IMR-90 (cell line): ENCODE data around the gene ZNF485. TPM values are rescaled to one million over a fixed set of nuclear protein-coding genes. Genes with fewer than 3 reads are reported as not detected.

Experiments
- ATAC-seq: fragments of 200-7000 bp; cut with Tn5 transposase; 2 replicates; pipeline ENCODE4 v1.9.1; 2020; ENCODE audit warnings: low read depth, mild to moderate bottlenecking, moderate library complexity
- BruUV-seq: library from RNA; stranded (reverse); fragments of 400-500 nt; replicated peaks from 2 replicates; lab custom pipeline; 2021; lab: Mats Ljungman, UMichigan
- CTCF ChIA-PET: fragments of 300-600 bp; formaldehyde crosslinking; extraction: SDS; loops from one replicate; lab custom pipeline; 2021; ENCODE audit warnings: antibody characterized with exemption; lab: Yijun Ruan, JAX
- POLR2A ChIA-PET: fragments of 300-600 bp; sonication (Branson Sonifier 250); formaldehyde crosslinking; loops from one replicate; lab custom pipeline; 2022; ENCODE audit warnings: antibody characterized with exemption; ENCODE audit not compliant: unreplicated experiment; lab: Charles Lee
- DNase-seq: peaks from one replicate; pipeline ENCODE4 v3.0.0; 2013
- H2AFZ ChIP-seq: replicated peaks from 2 replicates; pipeline ENCODE3; 2013; ENCODE audit warnings: low read length, mild to moderate bottlenecking; ENCODE audit not compliant: poor library complexity
- H2AK5ac ChIP-seq: 2 replicates; pipeline ENCODE4 v1.6.1; 2013; ENCODE audit warnings: low read depth, low read length, inconsistent platforms
- H2AK9ac ChIP-seq: replicated peaks from 2 replicates; pipeline ENCODE3; 2013; ENCODE audit warnings: mild to moderate bottlenecking, low read depth, low read length, moderate library complexity; ENCODE audit not compliant: poor library complexity
- H2BK120ac ChIP-seq: 2 replicates; pipeline ENCODE4 v1.6.1; 2013; ENCODE audit warnings: low read depth, low read length, inconsistent platforms
- H2BK15ac ChIP-seq: 3 replicates; pipeline ENCODE4 v1.6.1; 2013; ENCODE audit warnings: low read depth, low read length, inconsistent platforms
- H2BK20ac ChIP-seq: 2 replicates; pipeline ENCODE4 v1.6.1; 2013; ENCODE audit warnings: low read depth, mild to moderate bottlenecking, inconsistent platforms, low read length, moderate library complexity
- H2BK5ac ChIP-seq: 2 replicates; pipeline ENCODE4 v1.6.1; 2013; ENCODE audit warnings: mild to moderate bottlenecking, low read depth, low read length, inconsistent platforms; ENCODE audit not compliant: poor library complexity, severe bottlenecking
- H3K14ac ChIP-seq: replicated peaks from 2 replicates; pipeline ENCODE4 v1.6.1; 2013; ENCODE audit warnings: low read depth, low read length, inconsistent platforms
- H3K18ac ChIP-seq: 2 replicates; pipeline ENCODE4 v1.6.1; 2013; ENCODE audit warnings: low read depth, low read length, control low read depth
- H3K23ac ChIP-seq: 2 replicates; pipeline ENCODE4 v1.6.1; 2013; ENCODE audit warnings: low read depth, low read length, inconsistent platforms
- H3K27ac ChIP-seq: 2 replicates; pipeline ENCODE4 v1.5.1; 2013; ENCODE audit warnings: mild to moderate bottlenecking, control low read depth, low read length; ENCODE audit not compliant: insufficient read depth
- H3K27me3 ChIP-seq: 2 replicates; pipeline ENCODE4 v1.6.1; 2013; ENCODE audit warnings: low read length; ENCODE audit not compliant: control insufficient read depth, insufficient read depth
- H3K36me3 ChIP-seq: 2 replicates; pipeline ENCODE4 v1.6.1; 2013; ENCODE audit warnings: low read length, mixed read lengths; ENCODE audit not compliant: control insufficient read depth, insufficient read depth
- H3K4ac ChIP-seq: 2 replicates; pipeline ENCODE4 v1.6.1; 2013; ENCODE audit warnings: low read depth, low read length, inconsistent platforms
- H3K4me1 ChIP-seq: 2 replicates; pipeline ENCODE4 v1.6.1; 2013; ENCODE audit warnings: low read length, mixed read lengths; ENCODE audit not compliant: control insufficient read depth, insufficient read depth
- H3K4me2 ChIP-seq: 2 replicates; pipeline ENCODE4 v1.6.1; 2013; ENCODE audit warnings: low read depth, mild to moderate bottlenecking, control low read depth, low read length, moderate library complexity
- H3K4me3 ChIP-seq: 2 replicates; pipeline ENCODE4 v1.5.1; 2013; ENCODE audit warnings: low read depth, mild to moderate bottlenecking, control low read depth, low read length, moderate library complexity; ENCODE audit not compliant: insufficient read depth
- H3K56ac ChIP-seq: 2 replicates; pipeline ENCODE4 v1.6.1; 2013; ENCODE audit warnings: low read length, inconsistent platforms; ENCODE audit not compliant: insufficient read depth; ENCODE audit errors: extremely low read depth
- H3K79me1 ChIP-seq, 2 experiments: 2 replicates each; pipeline ENCODE4 v1.6.1; 2013; ENCODE audit warnings: low read length in 2 of 2, inconsistent platforms in 1 of 2, low read depth in 1 of 2
- H3K9ac ChIP-seq: 2 replicates; pipeline ENCODE4 v1.6.1; 2013; ENCODE audit warnings: low read depth, low read length, control low read depth
- H3K9me1 ChIP-seq: 2 replicates; pipeline ENCODE4 v1.6.1; 2013; ENCODE audit warnings: low read length, inconsistent platforms; ENCODE audit not compliant: insufficient read depth
- H3K9me3 ChIP-seq: 2 replicates; pipeline ENCODE4 v1.6.1; 2013; ENCODE audit warnings: low read length; ENCODE audit not compliant: control insufficient read depth, insufficient read depth
- H4K20me1 ChIP-seq: 2 replicates; pipeline ENCODE4 v1.6.1; 2013; ENCODE audit warnings: low read length, inconsistent platforms; ENCODE audit not compliant: insufficient read depth
- H4K5ac ChIP-seq: 2 replicates; pipeline ENCODE4 v1.6.1; 2013; ENCODE audit warnings: mild to moderate bottlenecking, low read depth, low read length, control low read depth
- H4K8ac ChIP-seq, 2 experiments: 2 replicates each; pipeline ENCODE4 v1.6.1; 2013; ENCODE audit warnings: low read depth in 2 of 2, low read length in 2 of 2, control low read depth in 1 of 2, inconsistent platforms in 1 of 2
- H4K91ac ChIP-seq: 2 replicates; pipeline ENCODE4 v1.6.1; 2013; ENCODE audit warnings: low read depth, low read length, inconsistent platforms; ENCODE audit not compliant: insufficient read depth
- CEBPB ChIP-seq: IDR thresholded peaks from 2 replicates; pipeline ENCODE4 v1.6.1; 2012; ENCODE audit warnings: low read depth, low read length, improper control_type of control experiment
- CTCF ChIP-seq: conservative IDR thresholded peaks from 2 replicates; pipeline ENCODE4 v1.5.1; 2012; ENCODE audit warnings: mild to moderate bottlenecking, low read depth, low read length, improper control_type of control experiment
- FOS ChIP-seq: fragments of 150-350 bp; IDR thresholded peaks from 2 replicates; pipeline ENCODE4 v1.6.1; 2016; ENCODE audit warnings: low read depth, low read length
- WGBS, 2 experiments: methylation state at CpG; one replicate each; pipeline versions ENCODE4 v1.1.5 to v1.1.7; 2013; ENCODE audit warnings: missing lambda C conversion rate in 2 of 2; ENCODE audit not compliant: insufficient read length in 1 of 2; ENCODE audit errors: extremely low coverage in 2 of 2; 5-methylcytosine and 5-hydroxymethylcytosine counted together
- dilution Hi-C: fragments of 300-500 bp; cut with HindIII; formaldehyde crosslinking; loops from one replicate; pipeline ENCODE4 v1.14.3; 2018; ENCODE audit warnings: low sequenced_read_pairs; ENCODE audit not compliant: unreplicated experiment
- in situ Hi-C: fragments of 300-500 bp; cut with MboI; formaldehyde crosslinking; loops from 3 replicates; pipeline ENCODE4 v1.14.3; 2019; ENCODE audit warnings: low sequenced_read_pairs, inconsistent platforms, mixed read lengths
- intact Hi-C: fragments of 100-400 bp; cut with micrococcal nuclease; formaldehyde crosslinking; loops from 2 replicates; pipeline ENCODE4 v1.10.0; 2022
- polyA plus RNA-seq, 3 experiments: library from polyadenylated mRNA; depleted of rRNA; stranded (reverse); fragments of >200 nt; gene quantifications; 2 replicates each; pipeline ENCODE4 v1.2.3, GENCODE V29; 2012; ENCODE audit warnings: low replicate concordance in 1 of 3
- total RNA-seq: library from RNA; depleted of rRNA; stranded (reverse); fragments of >200 nt; gene quantifications from 2 replicates; pipeline ENCODE4 v1.2.3, GENCODE V29; 2012

Gene ZNF485
- total and polyA plus RNA-seq, 2 of the 4 experiments (the other 2 are of a cell fraction) = 1.0 to 2.2 TPM

- Histone ChIP-seq H3K9me3 (peaks cover 5% of the 10 kb centered on the region; the same call in 1 of the 2 replicates), H2AFZ (peak overlapping the region; percentile 70), H2BK20ac (no peak overlapping the region), H3K4me1 (no peaks in the 10 kb centered on the region), H4K91ac (no peak overlapping the region), H4K20me1 (no peaks in the 10 kb centered on the region), H3K9me1 (no peaks in the 10 kb centered on the region), H3K23ac (no peak overlapping the region), H3K27me3 (no peaks in the 10 kb centered on the region), H4K8ac (peak overlapping the region in 1 of 2 experiments; percentile 95; a peak in 2 of 4 replicates), H3K79me1 (no peaks in the 10 kb centered on the region), H2BK15ac (no peak overlapping the region), H3K9ac (no peak overlapping the region), H2BK120ac (no peak overlapping the region; the same call in 1 of the 2 replicates), H3K4ac (no peak overlapping the region), H3K36me3 (no peaks in the 10 kb centered on the region), H3K4me2 (peak overlapping the region; percentile 79; the same call in 1 of the 2 replicates), H3K14ac (no peak overlapping the region), H2BK5ac (no peak overlapping the region), H2AK9ac (no peak overlapping the region), H2AK5ac (no peak overlapping the region), H3K18ac (no peak overlapping the region), H3K27ac (no peak overlapping the region), H4K5ac (no peak overlapping the region), H3K56ac (no peak overlapping the region), H3K4me3 (peak overlapping the region; percentile 45; the same call in 1 of the 2 replicates)
- no TSS peak for BruUV-seq
- TF ChIP-seq FOS = no peak
- no peak for TF ChIP-seq CTCF
- no peak for TF ChIP-seq CEBPB
- ATAC-seq = no peak; the same call in 1 of the 2 replicates
- ChIA-PET CTCF (no interaction called here), POLR2A (no interaction called here)
- dilution Hi-C loops (no loop called here), intact Hi-C loops (no loop called here), in situ Hi-C loops (no loop called here)
- peak; percentile 13 for DNase-seq
- WGBS, 2 experiments = no CpG with 5 or more reads among the region's 3 CpGs
These were observed 17.1 kb downstream of the ZNF485 start for GRCh38 chr10:43623351-43623750.
